ENCODE data around the gene ARID3C. TPM values are rescaled to one million over a fixed set of nuclear protein-coding genes. Genes with fewer than 3 reads are reported as not detected.

ARID3C gene
- total RNA-seq, 2 experiments from 2014 or later, result 0.29 to 0.32 TPM

DNA sequence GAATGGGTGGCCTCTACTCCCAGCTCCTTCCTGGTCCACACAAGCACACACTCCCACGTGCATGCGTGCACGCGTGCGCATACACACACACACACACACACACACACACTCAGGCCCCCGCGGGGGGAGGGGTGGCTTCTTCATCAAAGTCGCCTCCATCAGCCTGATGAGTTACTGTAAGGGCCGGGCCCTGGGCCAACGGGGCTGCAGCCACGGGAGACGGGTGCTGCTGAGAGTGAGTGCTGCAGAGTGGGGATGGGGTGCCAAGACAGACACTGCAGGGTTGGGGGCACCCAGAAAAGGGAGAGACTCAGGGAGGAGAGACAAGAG is 57.4 kb downstream of the ARID3C start:
- H3K27ac Mint-ChIP-seq, result no peak overlapping the region
- H3K27me3 Mint-ChIP-seq, result peaks cover 23% of the 10 kb centered on the region
- ChIA-PET CTCF (interaction anchor here (1.7 kb wide), 2 partner anchors 9 to 20 kb away, joined by 5 to 8 read pairs; no protein-coding TSS in a partner anchor), POLR2A (no interaction called here)
- H3K4me1 Mint-ChIP-seq (ENCODE audit: low read depth), result no peaks in the 10 kb centered on the region
- intact Hi-C loops (cut with micrococcal nuclease), result no loop called here
- no peak for TF ChIP-seq CTCF (IDR thresholded peaks at IDR 0.05)
- no peak for ATAC-seq
- H3K36me3 Mint-ChIP-seq (ENCODE audit: low read depth), result no peaks in the 10 kb centered on the region
- H3K4me3 Mint-ChIP-seq, result no peak overlapping the region
- DNase-seq, result no peak
- H3K9me3 Mint-ChIP-seq, result no peaks in the 10 kb centered on the region

Other genes with a start within 250 kb of the ARID3C start
- gene FAM219A, start 170.5 kb downstream of the ARID3C start, total RNA-seq, result 1 to 10 TPM; 8.2 to 9.2 TPM
- gene DNAI1, start 170.3 kb downstream of the ARID3C start, total RNA-seq, result under 1 TPM in 1 of 2 experiments, not detected in 1; 0.18 TPM
- gene ENHO, start 106.1 kb downstream of the ARID3C start, total RNA-seq, result not detected
- gene CNTFR, start 39.3 kb downstream of the ARID3C start, total RNA-seq, result not detected
- gene RPP25L, start 17.0 kb downstream of the ARID3C start, total RNA-seq, result 10 to 100 TPM; 37.9 to 38.7 TPM
- gene DCTN3, start 8.6 kb downstream of the ARID3C start, total RNA-seq, result 10 to 100 TPM; 52.7 to 61.0 TPM
- gene SIGMAR1, start 8.7 kb upstream of the ARID3C start, total RNA-seq, result 10 to 100 TPM; 80.7 to 81.2 TPM
- 10 to 100 TPM; 42.8 to 44.5 TPM for gene GALT, start 17.6 kb upstream of the ARID3C start, total RNA-seq
- 10 to 100 TPM; 17.4 to 20.7 TPM for gene IL11RA, start 23.1 kb upstream of the ARID3C start, total RNA-seq
- gene CCL27, start 33.6 kb upstream of the ARID3C start, total RNA-seq, result under 1 TPM in 1 of 2 experiments, not detected in 1; 0.43 TPM
- gene CCL19, start 62.2 kb upstream of the ARID3C start, total RNA-seq, result not detected
- not detected for gene CCL21, start 81.1 kb upstream of the ARID3C start, total RNA-seq

Data from activated CD8-positive, alpha-beta T cell treated with anti-CD3 and anti-CD28 coated beads for 36 hours (primary cell).